ENCODE measurements around the gene FALEC. TPM values are rescaled to one million over a fixed set of nuclear protein-coding genes. Genes with fewer than 3 reads are reported as not detected.
A peak's percentile ranks its signal among the peaks of the same experiment; 100 is the strongest.

The FALEC gene
- total and polyA plus RNA-seq, 9 of the 15 experiments (the other 6 are each of a cell fraction or from before 2014, with no cell fraction given): 0.15 to 1.8 (median 0.53) TPM; not detected in 5

- TF ChIP-seq ZBTB40 (IDR thresholded peaks at IDR 0.05) (no peak), ZBTB40 (CRISPR knock-in tag; IDR thresholded peaks at IDR 0.05) (0 out of 2 replicates have a peak, but pooled peaks have one; percentile 18), TSC22D4 (tag; IDR thresholded peaks at IDR 0.05) (no peak), KLF16 (IDR thresholded peaks at IDR 0.05) (no peak), THAP7 (CRISPR knock-in tag; IDR thresholded peaks at IDR 0.05) (no peak), ZNF609 (CRISPR knock-in tag; IDR thresholded peaks at IDR 0.05; ENCODE audit: borderline replicate concordance) (no peak), TSHZ1 (CRISPR knock-in tag; IDR thresholded peaks at IDR 0.05) (no peak), ARID1B (IDR thresholded peaks at IDR 0.05) (no peak)
These were observed 33.3 kb downstream of the FALEC start, which contains the start of gene ADAMTSL4 (continued) for GRCh38 chr1:150548632-150549495.

Data from K562 (cell line).